Inflammatory macrophage treated with lipopolysaccharide for 4 hours (primary cell): ENCODE data around the gene KLK1.
"Not testable (repeated sequence)": the region's sequence is repeated elsewhere in the genome, so short reads cannot be mapped to it uniquely, and the experiment has no call there.

ENCODE experiments used
- DNase-seq: peaks from one replicate; pipeline ENCODE4 v3.0.0-alpha.2; 2020

The KLK1 gene

GRCh38 chr19:50812474-50812873, 11.1 kb downstream of the KLK1 start:
- no peak for DNase-seq

GRCh38 chr19:50811622-50812238, 11.9 kb downstream of the KLK1 start:
- DNase-seq, result not testable (repeated sequence)

- no peak for DNase-seq
Observed at GRCh38 chr19:50808856-50809255, 14.7 kb downstream of the KLK1 start.

GRCh38 chr19:50804420-50805272, 18.9 kb downstream of the KLK1 start:
- peak; percentile 99 for DNase-seq

GRCh38 chr19:50803633-50804419, 19.8 kb downstream of the KLK1 start:
- DNase-seq, result peak; percentile 5

GRCh38 chr19:50801107-50801506, 22.5 kb downstream of the KLK1 start:
- DNase-seq, result no peak

- no peak for DNase-seq
Observed at GRCh38 chr19:50799547-50799851, 24.1 kb downstream of the KLK1 start.

GRCh38 chr19:50798659-50799546, 24.7 kb downstream of the KLK1 start:
- no peak for DNase-seq

- no peak for DNase-seq
Observed at GRCh38 chr19:50797781-50798658, 25.6 kb downstream of the KLK1 start.

- no peak for DNase-seq
Observed at GRCh38 chr19:50797429-50797780, 26.2 kb downstream of the KLK1 start.

- no peak for DNase-seq
Observed at GRCh38 chr19:50796634-50797428, 26.8 kb downstream of the KLK1 start.

GRCh38 chr19:50796128-50796633, 27.4 kb downstream of the KLK1 start:
- DNase-seq, result no peak

GRCh38 chr19:50795664-50796073, 27.9 kb downstream of the KLK1 start:
- DNase-seq, result no peak

- no peak for DNase-seq
Observed at GRCh38 chr19:50794876-50795663, 28.5 kb downstream of the KLK1 start.

- no peak for DNase-seq
Observed at GRCh38 chr19:50794074-50794875, 29.3 kb downstream of the KLK1 start.

- no peak for DNase-seq
Observed at GRCh38 chr19:50793558-50794065, 30.0 kb downstream of the KLK1 start.

GRCh38 chr19:50792272-50793250, 31.0 kb downstream of the KLK1 start:
- no peak for DNase-seq
